A549 (cell line): ENCODE results near the gene ST6GALNAC1.

ENCODE experiments used
- CTCF ChIP-seq: fragments of >200 bp; sonication (Bioruptor Twin); formaldehyde crosslinking; IDR thresholded peaks from 3 replicates; pipeline ENCODE4 v1.5.1; 2016
- MAX ChIP-seq: IDR thresholded peaks from 2 replicates; pipeline ENCODE4 v1.6.1; 2012
- MAZ ChIP-seq: fragments of 150-350 bp; IDR thresholded peaks from 2 replicates; pipeline ENCODE4 v1.6.1; 2014; ENCODE audit warnings: antibody characterized with exemption, low read depth, low read length, borderline replicate concordance
- POLR2A ChIP-seq: IDR thresholded peaks from 2 replicates; pipeline ENCODE4 v1.6.1; 2012; ENCODE audit warnings: mild to moderate bottlenecking, low read length
- ZFP36 ChIP-seq: fragments of 450-650 bp; IDR thresholded peaks from 2 replicates; pipeline ENCODE4 v1.6.1; 2014; ENCODE audit warnings: borderline replicate concordance; ENCODE audit not compliant: partially characterized antibody

DNA sequence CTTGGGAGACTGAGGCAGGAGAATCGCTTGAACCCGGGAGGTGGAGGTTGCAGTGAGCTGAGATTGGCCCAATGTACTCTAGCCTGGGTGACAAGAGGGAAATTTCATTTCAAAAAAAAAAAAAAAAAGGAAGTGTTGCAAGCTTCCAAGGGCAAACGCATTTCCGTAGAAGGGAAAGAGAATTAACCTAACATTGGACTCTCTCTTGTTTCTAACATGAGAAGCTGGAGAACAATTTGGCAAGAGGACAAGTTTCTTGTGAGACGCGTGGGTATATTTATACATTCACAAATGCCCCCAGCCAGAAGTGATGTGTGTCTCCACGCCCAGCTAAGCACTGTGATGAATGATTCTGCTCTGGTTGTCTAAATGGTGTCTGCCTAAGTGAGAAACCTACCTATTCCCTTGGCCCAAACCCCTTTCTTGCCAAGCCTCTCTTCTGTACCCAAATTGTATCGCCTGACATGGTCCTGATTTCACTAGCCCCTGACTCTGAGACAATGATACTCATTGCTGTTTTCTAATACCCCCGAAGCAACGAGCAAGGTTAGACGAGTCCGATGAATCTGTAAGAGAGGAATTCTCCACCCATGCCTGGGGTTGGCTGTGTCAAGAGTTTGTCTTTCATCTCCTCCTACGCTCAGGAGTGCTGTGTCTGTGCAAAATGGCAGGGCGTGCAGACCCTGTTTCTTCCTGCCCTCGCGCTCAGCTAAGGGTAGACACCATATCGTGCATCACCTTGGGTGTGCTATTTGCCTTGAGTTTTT lies 43.7 kb downstream of the ST6GALNAC1 start:
- TF ChIP-seq ZFP36 = no peak
- TF ChIP-seq CTCF = no peak
- no peak for TF ChIP-seq POLR2A
- no peak for TF ChIP-seq MAX
- no peak for TF ChIP-seq MAZ
